ENCODE data around the gene TRDN. TPM values are rescaled to one million over a fixed set of nuclear protein-coding genes. Genes with fewer than 3 reads are reported as not detected.

TRDN gene
- total RNA-seq, 3 donors from 2014 or later (not counting 1 experiment from before 2014, with no cell fraction given) = not detected

DNA sequence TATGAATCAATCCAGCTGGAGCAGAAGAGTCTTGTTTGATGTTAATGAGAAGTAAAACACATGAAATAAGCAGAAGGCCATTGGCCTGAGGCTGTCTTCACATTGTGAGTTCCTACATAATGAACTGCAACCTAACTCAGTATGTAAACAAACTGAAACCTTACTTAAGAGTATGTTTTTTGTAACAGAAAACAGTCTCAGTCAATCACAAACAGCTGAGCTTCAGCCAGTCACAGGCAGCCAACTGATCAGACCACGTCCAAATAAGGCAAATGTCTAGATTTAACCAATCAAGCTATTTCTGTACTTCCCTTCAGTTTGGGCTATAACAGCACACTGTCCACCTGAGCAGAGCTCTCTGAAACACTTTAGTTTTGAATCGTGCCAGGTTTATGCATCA is 234.7 kb downstream of the TRDN start:
- Histone ChIP-seq H3K36me3 (ENCODE audit: control insufficient read depth, insufficient read depth, low read length) (no peaks in the 10 kb centered on the region), H3K9me3 (ENCODE audit: control insufficient read depth, insufficient read depth, low read length) (no peaks in the 10 kb centered on the region), H3K4me3 (ENCODE audit: low read length) (no peak overlapping the region), H3K27me3 (ENCODE audit: control insufficient read depth, insufficient read depth, low read length) (no peaks in the 10 kb centered on the region), H3K4me1 (ENCODE audit: control insufficient read depth, insufficient read depth, low read length) (no peaks in the 10 kb centered on the region), H3K27ac (ENCODE audit: low read length) (no peak overlapping the region)
- ATAC-seq (no peak), DNase-seq (no peak)
- no peaks in the 10 kb centered on the region for H3K9me3 Mint-ChIP-seq
- WGBS (ENCODE audit: insufficient coverage) = 75% methylated on average over 2 of the region's 2 CpGs
- H3K4me3 Mint-ChIP-seq = no peak overlapping the region
- no peak overlapping the region for H3K27ac Mint-ChIP-seq
- no peaks in the 10 kb centered on the region for H3K4me1 Mint-ChIP-seq
- H3K27me3 Mint-ChIP-seq (ENCODE audit: low read depth in 2 of 2) = no peaks in the 10 kb centered on the region
- no peaks in the 10 kb centered on the region for H3K36me3 Mint-ChIP-seq
- TF ChIP-seq, protein P1, sequence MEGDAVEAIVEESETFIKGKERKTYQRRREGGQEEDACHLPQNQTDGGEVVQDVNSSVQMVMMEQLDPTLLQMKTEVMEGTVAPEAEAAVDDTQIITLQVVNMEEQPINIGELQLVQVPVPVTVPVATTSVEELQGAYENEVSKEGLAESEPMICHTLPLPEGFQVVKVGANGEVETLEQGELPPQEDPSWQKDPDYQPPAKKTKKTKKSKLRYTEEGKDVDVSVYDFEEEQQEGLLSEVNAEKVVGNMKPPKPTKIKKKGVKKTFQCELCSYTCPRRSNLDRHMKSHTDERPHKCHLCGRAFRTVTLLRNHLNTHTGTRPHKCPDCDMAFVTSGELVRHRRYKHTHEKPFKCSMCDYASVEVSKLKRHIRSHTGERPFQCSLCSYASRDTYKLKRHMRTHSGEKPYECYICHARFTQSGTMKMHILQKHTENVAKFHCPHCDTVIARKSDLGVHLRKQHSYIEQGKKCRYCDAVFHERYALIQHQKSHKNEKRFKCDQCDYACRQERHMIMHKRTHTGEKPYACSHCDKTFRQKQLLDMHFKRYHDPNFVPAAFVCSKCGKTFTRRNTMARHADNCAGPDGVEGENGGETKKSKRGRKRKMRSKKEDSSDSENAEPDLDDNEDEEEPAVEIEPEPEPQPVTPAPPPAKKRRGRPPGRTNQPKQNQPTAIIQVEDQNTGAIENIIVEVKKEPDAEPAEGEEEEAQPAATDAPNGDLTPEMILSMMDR (IDR thresholded peaks at IDR 0.05) = no peak
- intact Hi-C loops (cut with micrococcal nuclease) = no loop called here

- H3K4me1 ChIP-seq (ENCODE audit: control insufficient read depth, insufficient read depth, low read length) = no peaks in the 10 kb centered on the region
- ATAC-seq (no peak), DNase-seq (no peak)
- WGBS (ENCODE audit: insufficient coverage) = 93% methylated on average over 12 of the region's 12 CpGs
- H3K4me1 Mint-ChIP-seq = no peaks in the 10 kb centered on the region
- H3K36me3 Mint-ChIP-seq = no peaks in the 10 kb centered on the region
- H3K27me3 ChIP-seq (ENCODE audit: control insufficient read depth, insufficient read depth, low read length) = no peaks in the 10 kb centered on the region
- no peaks in the 10 kb centered on the region for H3K9me3 Mint-ChIP-seq
- no peaks in the 10 kb centered on the region for H3K27me3 Mint-ChIP-seq (ENCODE audit: low read depth in 2 of 2)
- TF ChIP-seq, protein P1 (IDR thresholded peaks at IDR 0.05) = no peak
- no peak overlapping the region for H3K4me3 ChIP-seq (ENCODE audit: low read length)
- H3K4me3 Mint-ChIP-seq = no peak overlapping the region
- no peak overlapping the region for H3K27ac ChIP-seq (ENCODE audit: low read length)
- no peaks in the 10 kb centered on the region for H3K9me3 ChIP-seq (ENCODE audit: control insufficient read depth, insufficient read depth, low read length)
- no peak overlapping the region for H3K27ac Mint-ChIP-seq
- intact Hi-C loops (cut with micrococcal nuclease) = no loop called here
- H3K36me3 ChIP-seq (ENCODE audit: control insufficient read depth, insufficient read depth, low read length) = no peaks in the 10 kb centered on the region
These were observed 238.7 kb downstream of the TRDN start for GRCh38 chr6:123398072-123398471.

DNA sequence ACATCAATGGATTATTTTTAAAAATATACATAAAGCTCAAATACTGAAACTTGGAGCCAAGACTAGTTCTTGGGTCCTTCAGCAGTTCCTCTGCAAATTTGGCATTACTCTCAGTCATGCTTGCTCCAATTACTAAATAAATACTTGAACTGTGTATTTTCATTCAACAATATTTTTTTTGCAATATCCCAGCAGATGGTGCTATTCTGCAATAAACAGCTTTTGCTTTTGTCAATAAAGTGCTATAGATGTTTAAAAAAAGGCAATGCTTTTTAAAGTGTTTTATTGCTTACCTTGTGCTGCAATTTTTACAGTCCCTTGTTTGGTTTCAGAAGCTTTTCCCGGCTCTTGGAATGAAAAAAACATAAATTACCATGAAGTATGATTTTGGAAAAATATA is 243.4 kb downstream of the TRDN start:
- Mint-ChIP-seq H3K27ac (no peak overlapping the region), H3K36me3 (no peaks in the 10 kb centered on the region), H3K4me3 (no peak overlapping the region), H3K9me3 (no peaks in the 10 kb centered on the region), H3K27me3 (ENCODE audit: low read depth in 2 of 2) (no peaks in the 10 kb centered on the region), H3K4me1 (no peaks in the 10 kb centered on the region)
- no peak for ATAC-seq
- TF ChIP-seq, protein P1 (IDR thresholded peaks at IDR 0.05) = no peak
- intact Hi-C loops (cut with micrococcal nuclease) = no loop called here
- H3K9me3 ChIP-seq (ENCODE audit: control insufficient read depth, insufficient read depth, low read length) = no peaks in the 10 kb centered on the region
- no peaks in the 10 kb centered on the region for H3K4me1 ChIP-seq (ENCODE audit: control insufficient read depth, insufficient read depth, low read length)
- H3K4me3 ChIP-seq (ENCODE audit: low read length) = no peak overlapping the region
- no peak overlapping the region for H3K27ac ChIP-seq (ENCODE audit: low read length)
- no peak for DNase-seq
- 50% methylated on average over 1 of the region's 1 CpG for WGBS (ENCODE audit: insufficient coverage)
- no peaks in the 10 kb centered on the region for H3K36me3 ChIP-seq (ENCODE audit: control insufficient read depth, insufficient read depth, low read length)
- no peaks in the 10 kb centered on the region for H3K27me3 ChIP-seq (ENCODE audit: control insufficient read depth, insufficient read depth, low read length)

GRCh38 chr6:123383718-123384117 is 253.0 kb downstream of the TRDN start:
- H3K9me3 Mint-ChIP-seq = peaks cover 0 to 2% of the 10 kb centered on the region in 2 donors
- Histone ChIP-seq H3K4me3 (ENCODE audit: low read length) (no peak overlapping the region), H3K9me3 (ENCODE audit: control insufficient read depth, insufficient read depth, low read length) (no peaks in the 10 kb centered on the region), H3K4me1 (ENCODE audit: control insufficient read depth, insufficient read depth, low read length) (no peaks in the 10 kb centered on the region), H3K36me3 (ENCODE audit: control insufficient read depth, insufficient read depth, low read length) (no peaks in the 10 kb centered on the region), H3K27me3 (ENCODE audit: control insufficient read depth, insufficient read depth, low read length) (no peaks in the 10 kb centered on the region), H3K27ac (ENCODE audit: low read length) (no peak overlapping the region)
- TF ChIP-seq, protein P1 (IDR thresholded peaks at IDR 0.05) = no peak
- no CpG with 5 or more reads among the region's 2 CpGs for WGBS (ENCODE audit: insufficient coverage)
- H3K27ac Mint-ChIP-seq = no peak overlapping the region
- no peak for DNase-seq
- H3K36me3 Mint-ChIP-seq = no peaks in the 10 kb centered on the region
- H3K27me3 Mint-ChIP-seq (ENCODE audit: low read depth in 2 of 2) = no peaks in the 10 kb centered on the region
- no peaks in the 10 kb centered on the region for H3K4me1 Mint-ChIP-seq
- H3K4me3 Mint-ChIP-seq = no peak overlapping the region
- ATAC-seq = no peak
- intact Hi-C loops (cut with micrococcal nuclease) = no loop called here

All from natural killer cell (primary cell).